Activated CD4-positive, alpha-beta memory T cell treated with anti-CD3 and anti-CD28 coated beads for 36 hours (primary cell): ENCODE results near the gene ZSCAN2. TPM values are rescaled to one million over a fixed set of nuclear protein-coding genes. Genes with fewer than 3 reads are reported as not detected.
"Not testable (repeated sequence)": the region's sequence is repeated elsewhere in the genome, so short reads cannot be mapped to it uniquely, and the experiment has no call there.

Experiments used
- CTCF ChIA-PET: fragments of 350-600 bp; sonication (Branson Sonifier 250); formaldehyde crosslinking; loops from one replicate; lab custom pipeline; 2021; ENCODE audit warnings: antibody characterized with exemption, inconsistent platforms; lab: Charles Lee
- POLR2A ChIA-PET: fragments of 350-600 bp; sonication (Branson Sonifier 250); formaldehyde crosslinking; loops from one replicate; lab custom pipeline; 2021; ENCODE audit warnings: antibody characterized with exemption; lab: Charles Lee
- DNase-seq: peaks from one replicate; pipeline ENCODE4 v3.0.0-alpha.2; 2020
- H3K27ac Mint-ChIP-seq: one replicate; pipeline ENCODE4 v1.8.0; 2021; ENCODE audit warnings: mixed read lengths
- H3K27me3 Mint-ChIP-seq: one replicate; pipeline ENCODE4 v1.8.0; 2021; ENCODE audit warnings: mixed read lengths
- H3K36me3 Mint-ChIP-seq: one replicate; pipeline ENCODE4 v1.8.0; 2021; ENCODE audit warnings: mixed read lengths
- H3K4me1 Mint-ChIP-seq: one replicate; pipeline ENCODE4 v1.8.0; 2021; ENCODE audit warnings: low read depth, mixed read lengths
- H3K4me3 Mint-ChIP-seq: one replicate; pipeline ENCODE4 v1.8.0; 2021; ENCODE audit warnings: mild to moderate bottlenecking, mixed read lengths
- H3K9me3 Mint-ChIP-seq: one replicate; pipeline ENCODE4 v1.8.0; 2021; ENCODE audit warnings: mixed read lengths
- intact Hi-C: fragments of 100-400 bp; cut with micrococcal nuclease; formaldehyde crosslinking; loops from one replicate; pipeline ENCODE4 v1.15.1; 2023
- total RNA-seq, 2 experiments: library from RNA; stranded (reverse); gene quantifications; one replicate each; pipeline ENCODE4 v1.2.3, GENCODE V29; 2021

ZSCAN2 gene
- 1 to 10 TPM; 7.5 to 9.5 TPM for total RNA-seq

- Mint-ChIP-seq H3K27ac (no peak within 1 kb of the TSS), H3K9me3 (no peaks in the 10 kb centered on the region), H3K27me3 (no peaks in the 10 kb centered on the region), H3K4me1 (peaks cover 57% of the 10 kb centered on the region), H3K36me3 (peaks cover 12% of the 10 kb centered on the region), H3K4me3 (peak within 1 kb of the TSS; percentile 91)
- ChIA-PET CTCF (interaction anchor here (0.6 to 2.9 kb wide), 9 partner anchors 12 to 276 kb away, joined by 3 to 24 read pairs (median 4); partner anchors contain the start of gene WDR73), POLR2A (interaction anchor here (0.8 to 2.5 kb wide), 6 partner anchors 30 to 147 kb away, joined by 3 to 12 read pairs (median 4); partner anchors contain the start of gene WDR73)
- intact Hi-C loops, result loop anchor here (1.0 to 5.0 kb wide), 2 partner anchors 53 to 391 kb away; partner anchors contain the start of gene WDR73
- DNase-seq, result peak; percentile 97
Measured at GRCh38 chr15:84600687-84601554, at the start of gene ZSCAN2. Gene ZSCAN2 (plus strand): TSS chr15:84601009. CDS start chr15:84603928, 2,919 bp downstream.

DNA sequence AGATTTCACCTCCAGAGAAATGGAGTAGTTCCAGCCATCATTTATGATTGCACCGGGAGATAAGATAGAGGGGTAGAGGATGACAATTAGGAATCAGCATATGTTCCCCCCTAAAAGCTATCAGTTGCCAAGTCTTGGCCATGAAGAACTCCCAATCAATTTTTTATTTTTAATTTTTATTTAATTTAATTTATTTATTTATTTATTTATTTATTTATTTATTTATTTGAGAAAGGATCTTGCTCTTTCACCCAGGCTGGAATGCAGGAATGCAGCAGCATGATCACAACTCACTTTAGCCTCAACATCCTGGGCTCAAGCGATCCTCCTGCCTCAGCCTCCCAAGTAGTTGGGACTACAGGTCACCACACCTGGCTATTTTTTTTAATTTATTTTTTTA lies 49.2 kb upstream of the ZSCAN2 start:
- DNase-seq, H3K27ac Mint-ChIP-seq, H3K27me3 Mint-ChIP-seq, H3K9me3 Mint-ChIP-seq, intact Hi-C loops, H3K4me3 Mint-ChIP-seq: not testable (repeated sequence)
- CTCF ChIA-PET, result interaction anchor here (1.6 kb wide), 1 partner anchor 19 kb away, joined by 6 read pairs; no protein-coding TSS in a partner anchor
- Mint-ChIP-seq H3K4me1 (peaks cover 11% of the 10 kb centered on the region), H3K36me3 (peaks cover 10% of the 10 kb centered on the region)
- POLR2A ChIA-PET, result interaction anchor here (0.6 kb wide), 1 partner anchor 62 kb away, joined by 4 read pairs; no protein-coding TSS in a partner anchor

GRCh38 chr15:84552896-84553295 lies 47.9 kb upstream of the ZSCAN2 start:
- Mint-ChIP-seq H3K4me3 (no peak overlapping the region), H3K27me3 (no peaks in the 10 kb centered on the region), H3K36me3 (peaks cover 10% of the 10 kb centered on the region), H3K27ac (no peak overlapping the region), H3K4me1 (peaks cover 5% of the 10 kb centered on the region), H3K9me3 (peaks cover 2% of the 10 kb centered on the region)
- POLR2A ChIA-PET, result no interaction called here
- DNase-seq, result no peak
- intact Hi-C loops, result no loop called here
- CTCF ChIA-PET, result interaction anchor here (1.6 kb wide), 1 partner anchor 18 kb away, joined by 6 read pairs; no protein-coding TSS in a partner anchor

- H3K36me3 Mint-ChIP-seq, H3K9me3 Mint-ChIP-seq, POLR2A ChIA-PET, CTCF ChIA-PET, DNase-seq, H3K27ac Mint-ChIP-seq, H3K4me1 Mint-ChIP-seq, H3K4me3 Mint-ChIP-seq, H3K27me3 Mint-ChIP-seq, intact Hi-C loops: not testable (repeated sequence)
Measured at GRCh38 chr15:84556690-84557089, 44.1 kb upstream of the ZSCAN2 start.

DNA sequence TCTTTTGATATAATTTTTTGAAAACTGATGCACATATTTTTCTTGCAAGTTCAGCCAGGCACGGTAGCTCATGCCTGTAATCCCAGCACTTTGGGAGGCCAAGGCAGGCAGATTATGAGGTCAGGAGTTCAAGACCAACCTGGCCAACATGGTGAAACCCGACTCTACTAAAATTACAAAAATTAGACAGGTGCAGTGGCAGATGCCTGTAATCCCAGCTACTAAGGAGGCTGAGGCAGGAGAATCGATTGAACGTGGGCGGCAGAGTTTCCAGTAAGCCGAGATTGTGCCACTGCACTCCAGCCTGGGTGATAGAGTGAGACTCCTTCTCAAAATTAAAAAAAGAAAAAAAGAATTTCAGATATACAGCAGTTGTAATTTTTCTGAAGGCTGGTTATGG lies 32.8 kb upstream of the ZSCAN2 start:
- H3K4me3 Mint-ChIP-seq, H3K27me3 Mint-ChIP-seq, CTCF ChIA-PET, H3K9me3 Mint-ChIP-seq, POLR2A ChIA-PET, H3K36me3 Mint-ChIP-seq, H3K27ac Mint-ChIP-seq, DNase-seq, intact Hi-C loops: not testable (repeated sequence)
- H3K4me1 Mint-ChIP-seq, result peaks cover 14% of the 10 kb centered on the region

DNA sequence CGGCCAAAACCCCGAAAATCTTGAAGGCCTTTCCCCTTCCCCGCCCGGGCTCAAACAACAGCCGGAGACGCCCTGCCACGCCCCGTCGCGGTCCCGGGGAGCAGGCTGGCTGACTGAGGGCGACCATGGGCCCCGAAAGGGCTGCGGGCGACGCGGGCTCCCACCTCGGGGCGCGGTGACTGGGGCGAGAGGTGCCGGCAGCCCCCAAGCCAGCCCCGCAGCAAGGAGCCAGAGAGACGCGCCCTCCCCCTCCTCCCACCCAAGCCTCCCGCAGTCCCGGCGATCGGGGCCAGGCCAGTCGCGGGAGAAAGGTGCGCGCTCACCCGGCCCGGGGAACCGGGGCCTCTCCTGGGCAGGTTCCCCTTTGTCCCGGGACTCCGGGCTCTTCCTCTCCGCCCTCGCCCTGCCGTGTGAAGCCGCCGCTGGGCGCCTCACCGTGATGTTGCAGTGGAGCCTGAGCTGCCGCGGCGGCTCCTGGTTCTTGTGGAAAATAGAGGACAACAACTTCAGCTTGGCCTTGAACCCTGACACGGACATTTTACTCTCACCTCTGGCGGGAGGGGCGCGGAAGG lies 30.6 kb upstream of the ZSCAN2 start:
- Mint-ChIP-seq H3K36me3 (no peaks in the 10 kb centered on the region), H3K4me1 (peaks cover 14% of the 10 kb centered on the region), H3K27ac (peak overlapping the region; percentile 60), H3K9me3 (no peaks in the 10 kb centered on the region), H3K27me3 (no peaks in the 10 kb centered on the region), H3K4me3 (peak overlapping the region; percentile 84)
- CTCF ChIA-PET, result interaction anchor here (0.6 to 5.5 kb wide), 25 partner anchors 11 to 580 kb away, joined by 3 to 65 read pairs (median 4); partner anchors contain the start of genes WDR73 and ZSCAN2
- POLR2A ChIA-PET, result no interaction called here
- peak; percentile 67 for DNase-seq
- intact Hi-C loops, result loop anchor here (1.0 kb wide), 1 partner anchor 28 kb away; no protein-coding TSS in a partner anchor

GRCh38 chr15:84572231-84572630 lies 28.6 kb upstream of the ZSCAN2 start:
- ChIA-PET CTCF (interaction anchor here (0.7 to 5.5 kb wide), 3 partner anchors 15 to 326 kb away, joined by 3 to 65 read pairs (median 3); no protein-coding TSS in a partner anchor), POLR2A (interaction anchor here (0.6 to 1.0 kb wide), 3 partner anchors 9 to 387 kb away, joined by 3 read pairs; no protein-coding TSS in a partner anchor)
- Mint-ChIP-seq H3K36me3 (no peaks in the 10 kb centered on the region), H3K27ac (no peak overlapping the region), H3K27me3 (no peaks in the 10 kb centered on the region), H3K9me3 (no peaks in the 10 kb centered on the region), H3K4me1 (peaks cover 11% of the 10 kb centered on the region), H3K4me3 (no peak overlapping the region)
- DNase-seq, result no peak
- intact Hi-C loops, result no loop called here

- no peak overlapping the region for H3K27ac Mint-ChIP-seq
- no peaks in the 10 kb centered on the region for H3K9me3 Mint-ChIP-seq
- DNase-seq, result no peak
- H3K4me1 Mint-ChIP-seq, result no peaks in the 10 kb centered on the region
- ChIA-PET CTCF (interaction anchor here (1.0 to 1.1 kb wide), 2 partner anchors 12 to 22 kb away, joined by 3 read pairs; no protein-coding TSS in a partner anchor), POLR2A (no interaction called here)
- H3K4me3 Mint-ChIP-seq, result no peak overlapping the region
- no peaks in the 10 kb centered on the region for H3K36me3 Mint-ChIP-seq
- H3K27me3 Mint-ChIP-seq, result no peaks in the 10 kb centered on the region
- intact Hi-C loops, result no loop called here
Measured at GRCh38 chr15:84575493-84575892, 25.3 kb upstream of the ZSCAN2 start.

GRCh38 chr15:84577891-84578290 lies 22.9 kb upstream of the ZSCAN2 start:
- H3K9me3 Mint-ChIP-seq, H3K4me1 Mint-ChIP-seq, H3K36me3 Mint-ChIP-seq, H3K27me3 Mint-ChIP-seq, H3K4me3 Mint-ChIP-seq, H3K27ac Mint-ChIP-seq, DNase-seq, intact Hi-C loops, POLR2A ChIA-PET: not testable (repeated sequence)
- CTCF ChIA-PET, result interaction anchor here (1.9 kb wide), 1 partner anchor 10 kb away, joined by 7 read pairs; no protein-coding TSS in a partner anchor

DNA sequence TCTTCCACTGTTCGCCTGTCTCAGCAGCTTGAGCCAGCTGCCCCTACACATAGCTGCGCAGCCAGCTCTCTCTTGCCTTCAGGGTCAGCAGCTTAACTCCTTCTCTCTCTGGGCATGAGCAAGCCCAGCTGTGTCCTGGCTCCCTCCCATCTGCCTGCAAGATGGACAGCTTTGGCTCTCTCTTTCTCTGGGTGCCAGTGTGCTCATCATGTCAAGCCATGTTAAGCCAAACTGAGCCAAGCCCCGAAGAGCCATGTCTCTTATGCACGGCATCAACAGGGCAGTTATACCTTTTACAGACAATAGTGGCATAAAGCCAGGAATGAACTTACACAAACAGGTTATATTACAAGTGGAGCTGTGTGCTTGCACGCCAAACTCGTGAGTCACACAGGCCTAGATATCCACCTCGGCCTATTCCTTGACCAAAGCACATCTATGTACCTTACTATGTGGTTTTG lies 21.5 kb upstream of the ZSCAN2 start:
- CTCF ChIA-PET, H3K36me3 Mint-ChIP-seq, H3K9me3 Mint-ChIP-seq, POLR2A ChIA-PET, DNase-seq, H3K4me1 Mint-ChIP-seq, H3K4me3 Mint-ChIP-seq, H3K27me3 Mint-ChIP-seq, H3K27ac Mint-ChIP-seq, intact Hi-C loops: not testable (repeated sequence)

GRCh38 chr15:84581676-84582428 lies 19.0 kb upstream of the ZSCAN2 start:
- POLR2A ChIA-PET, result interaction anchor here (1.2 kb wide), 1 partner anchor 10 kb away, joined by 3 read pairs; no protein-coding TSS in a partner anchor
- H3K4me1 Mint-ChIP-seq, intact Hi-C loops, DNase-seq, H3K4me3 Mint-ChIP-seq, H3K36me3 Mint-ChIP-seq, H3K27me3 Mint-ChIP-seq, H3K27ac Mint-ChIP-seq, H3K9me3 Mint-ChIP-seq: not testable (repeated sequence)
- CTCF ChIA-PET, result interaction anchor here (0.7 kb wide), 1 partner anchor 10 kb away, joined by 3 read pairs; no protein-coding TSS in a partner anchor
